ENCODE measurements around the gene MFAP2.

DNA sequence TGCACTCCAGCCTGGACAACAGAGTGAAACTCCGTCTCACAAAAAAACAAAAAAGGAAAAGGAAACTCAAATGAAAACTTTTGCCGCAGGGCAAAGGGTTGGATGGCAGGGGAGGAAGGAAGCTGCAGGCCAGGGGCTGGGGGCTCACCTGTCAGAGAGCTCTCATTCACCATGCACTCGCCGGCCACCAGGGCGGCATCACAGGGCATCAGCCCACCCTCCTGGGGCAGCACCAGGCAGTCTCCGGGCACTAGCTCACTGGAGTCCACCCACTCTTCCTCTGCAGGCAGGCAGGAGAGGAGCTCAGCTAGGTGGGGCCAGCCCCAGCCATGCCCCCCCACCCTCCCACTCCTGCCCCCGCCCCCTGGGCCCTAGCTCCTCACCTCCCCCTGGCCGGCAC, 19.4 kb upstream of the MFAP2 start:
- TF ChIP-seq, protein P1, sequence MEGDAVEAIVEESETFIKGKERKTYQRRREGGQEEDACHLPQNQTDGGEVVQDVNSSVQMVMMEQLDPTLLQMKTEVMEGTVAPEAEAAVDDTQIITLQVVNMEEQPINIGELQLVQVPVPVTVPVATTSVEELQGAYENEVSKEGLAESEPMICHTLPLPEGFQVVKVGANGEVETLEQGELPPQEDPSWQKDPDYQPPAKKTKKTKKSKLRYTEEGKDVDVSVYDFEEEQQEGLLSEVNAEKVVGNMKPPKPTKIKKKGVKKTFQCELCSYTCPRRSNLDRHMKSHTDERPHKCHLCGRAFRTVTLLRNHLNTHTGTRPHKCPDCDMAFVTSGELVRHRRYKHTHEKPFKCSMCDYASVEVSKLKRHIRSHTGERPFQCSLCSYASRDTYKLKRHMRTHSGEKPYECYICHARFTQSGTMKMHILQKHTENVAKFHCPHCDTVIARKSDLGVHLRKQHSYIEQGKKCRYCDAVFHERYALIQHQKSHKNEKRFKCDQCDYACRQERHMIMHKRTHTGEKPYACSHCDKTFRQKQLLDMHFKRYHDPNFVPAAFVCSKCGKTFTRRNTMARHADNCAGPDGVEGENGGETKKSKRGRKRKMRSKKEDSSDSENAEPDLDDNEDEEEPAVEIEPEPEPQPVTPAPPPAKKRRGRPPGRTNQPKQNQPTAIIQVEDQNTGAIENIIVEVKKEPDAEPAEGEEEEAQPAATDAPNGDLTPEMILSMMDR (IDR thresholded peaks at IDR 0.05) = no peak
- no peak for TF ChIP-seq POLR2A (IDR thresholded peaks at IDR 0.05)
